ENCODE data around the gene FAM131B. TPM values are rescaled to one million over a fixed set of nuclear protein-coding genes. Genes with fewer than 3 reads are reported as not detected.
A peak's percentile ranks its signal among the peaks of the same experiment; 100 is the strongest.

FAM131B gene
- total RNA-seq, 4 donors from 2014 or later, result 0.27 to 1.4 (median 0.42) TPM; not detected in 1

GRCh38 chr7:143388051-143388450, 25.5 kb upstream of the FAM131B start:
- intact Hi-C loops (cut with DNase I; ENCODE audit: low total_unique reads), result no loop called here
- TF ChIP-seq CTCF (IDR thresholded peaks at IDR 0.05), result no peak
- TF ChIP-seq POLR2A (IDR thresholded peaks at IDR 0.05), result no peak
- no peak overlapping the region for H3K4me3 ChIP-seq (ENCODE audit: low read depth, poor library complexity, severe bottlenecking)
- WGBS, 2 donors, result 87 to 88% methylated on average over 10 of the region's 10 CpGs
- DNase-seq (ENCODE audit: low spot score in 2 of 2), result peak in 1 of 2 donors; percentile 78

GRCh38 chr7:143387156-143387975, 24.9 kb upstream of the FAM131B start:
- no peak overlapping the region for H3K4me3 ChIP-seq (ENCODE audit: low read depth, poor library complexity, severe bottlenecking)
- intact Hi-C loops (cut with DNase I; ENCODE audit: low total_unique reads), result no loop called here

DNA sequence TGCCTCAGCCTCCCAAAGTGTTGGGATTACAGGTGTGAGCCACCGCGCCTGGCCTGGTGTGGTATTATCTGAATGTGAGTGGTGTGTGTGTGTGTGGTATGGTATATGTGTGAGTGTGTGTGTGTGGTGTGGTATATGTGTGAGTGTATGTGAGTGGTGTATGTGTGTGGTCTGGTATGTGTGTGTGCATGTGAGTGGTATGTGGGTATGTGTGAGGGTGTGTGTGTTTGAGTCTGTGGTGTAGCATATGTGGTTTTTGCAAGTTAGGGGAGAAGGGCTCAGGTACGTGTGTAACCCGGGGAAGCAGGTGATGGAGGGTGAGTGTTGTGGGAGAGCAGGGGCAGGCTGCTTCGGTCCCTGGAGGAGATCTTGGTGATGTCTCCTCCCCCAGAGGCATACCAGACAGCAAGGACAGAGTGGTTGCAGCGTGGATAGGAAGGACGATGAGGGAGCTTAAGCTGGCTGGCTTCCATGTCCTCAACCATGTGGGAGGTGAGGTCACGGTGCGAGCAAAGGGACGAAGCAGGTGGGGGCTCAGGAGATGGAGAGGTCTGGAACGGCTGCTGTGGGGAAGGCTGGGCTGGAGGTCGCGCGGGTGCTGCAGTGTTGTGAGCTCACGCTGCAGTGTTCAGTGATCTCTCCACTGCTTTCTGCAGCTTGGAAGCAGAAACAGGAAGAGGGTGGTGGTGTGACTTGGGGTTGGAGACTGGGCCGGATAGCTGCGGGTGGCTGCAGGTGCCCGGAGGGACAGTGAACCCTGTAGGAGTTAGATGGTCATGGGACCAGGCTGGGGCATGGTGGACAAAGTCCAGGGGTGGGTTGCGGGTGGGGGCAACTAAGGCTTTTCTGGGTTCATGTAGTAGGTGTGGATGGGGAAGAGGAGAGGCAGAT, 23.6 kb upstream of the FAM131B start:
- DNase-seq (ENCODE audit: low spot score in 2 of 2), result peak in 1 of 2 donors; percentile 85
- intact Hi-C loops (cut with DNase I; ENCODE audit: low total_unique reads), result no loop called here
- H3K4me3 ChIP-seq (ENCODE audit: low read depth, poor library complexity, severe bottlenecking), result no peak overlapping the region
- TF ChIP-seq POLR2A (IDR thresholded peaks at IDR 0.05), result no peak
- no peak for TF ChIP-seq CTCF (IDR thresholded peaks at IDR 0.05)
- 64 to 70% methylated on average over 19 of the region's 19 CpGs for WGBS, 2 donors

More at GRCh38 chr7:143387156-143387975, 24.9 kb upstream of the FAM131B start:
- 90% methylated on average over 22 to 23 of the region's 23 CpGs for WGBS, 2 donors
- DNase-seq (ENCODE audit: low spot score in 2 of 2), result peak in 1 of 2 donors; percentile 81
- TF ChIP-seq CTCF (IDR thresholded peaks at IDR 0.05) (no peak), POLR2A (IDR thresholded peaks at IDR 0.05) (no peak)

DNA sequence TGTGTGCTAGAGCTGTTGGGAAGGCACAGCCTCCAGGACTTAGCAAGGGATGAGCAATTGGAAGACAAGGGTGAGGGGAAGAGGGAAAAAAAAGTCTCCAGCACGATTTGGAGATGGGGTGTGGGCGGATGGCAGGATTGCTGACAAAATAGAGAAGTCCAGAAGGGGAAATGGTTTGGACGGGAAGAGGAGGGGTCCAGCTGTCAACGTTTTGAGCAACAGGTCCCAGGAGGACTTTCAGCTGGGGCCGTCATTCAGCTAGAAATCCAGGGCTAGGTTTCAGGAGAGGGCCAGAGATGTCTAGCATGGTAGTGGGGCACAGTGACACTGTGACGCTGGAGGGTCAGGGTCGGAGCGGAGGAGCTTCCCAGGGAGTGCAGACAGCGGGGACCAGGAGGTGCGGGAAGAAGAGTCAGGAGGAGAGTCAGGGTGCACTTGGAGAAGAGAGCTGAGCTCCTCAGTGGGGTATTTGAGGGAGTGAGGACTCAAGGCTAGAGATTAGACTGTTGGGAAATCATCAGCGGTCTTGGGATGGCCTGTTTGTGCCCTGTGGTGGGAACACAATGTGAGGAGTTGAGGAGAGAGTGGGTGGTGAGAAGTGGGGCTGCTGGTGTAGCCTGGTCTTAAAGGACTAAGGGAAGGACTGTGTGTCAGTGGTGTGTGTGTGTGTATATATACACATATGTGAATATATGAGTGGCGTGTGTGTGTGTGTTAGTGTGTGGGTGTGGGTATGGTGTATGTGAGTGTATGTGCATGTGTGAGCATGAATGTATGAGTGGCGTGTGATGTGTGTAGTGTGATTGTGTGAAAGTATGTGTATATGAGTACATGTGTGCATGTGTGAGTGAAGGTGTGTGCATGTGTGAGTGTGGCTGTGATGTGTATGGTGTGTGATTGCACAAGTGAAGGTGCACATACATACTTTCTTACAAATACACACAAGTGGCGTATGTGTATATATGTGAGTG, 22.4 kb upstream of the FAM131B start:
- no peak overlapping the region for H3K4me3 ChIP-seq (ENCODE audit: low read depth, poor library complexity, severe bottlenecking)
- no peak for TF ChIP-seq POLR2A (IDR thresholded peaks at IDR 0.05)
- TF ChIP-seq CTCF (IDR thresholded peaks at IDR 0.05), result no peak
- DNase-seq (ENCODE audit: low spot score in 2 of 2), result peak in 1 of 2 donors; percentile 82
- 73 to 75% methylated on average over 14 of the region's 14 CpGs for WGBS, 2 donors
- intact Hi-C loops (cut with DNase I; ENCODE audit: low total_unique reads), result no loop called here

DNA sequence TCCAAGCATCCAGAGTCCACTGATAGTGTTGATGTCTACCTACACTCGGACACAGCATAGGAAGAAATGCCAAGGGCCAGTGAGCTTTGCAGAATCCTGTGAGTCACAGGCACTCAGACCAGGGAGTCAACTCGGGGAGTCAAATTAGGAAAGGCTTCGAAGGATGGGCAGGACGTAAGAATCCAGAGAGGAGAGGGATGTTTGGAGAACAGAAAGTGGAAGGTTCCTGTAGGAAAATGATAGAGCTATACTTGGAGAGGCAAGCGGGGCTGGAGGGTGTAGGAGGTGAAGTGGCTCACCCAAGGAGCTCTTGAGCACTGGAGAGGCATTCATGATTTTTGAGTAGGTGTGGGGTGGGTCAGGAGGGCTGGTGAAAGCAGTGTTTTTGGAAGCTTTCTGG, 21.6 kb upstream of the FAM131B start:
- intact Hi-C loops (cut with DNase I; ENCODE audit: low total_unique reads), result no loop called here
- TF ChIP-seq POLR2A (IDR thresholded peaks at IDR 0.05) (no peak), CTCF (IDR thresholded peaks at IDR 0.05) (no peak)
- H3K4me3 ChIP-seq (ENCODE audit: low read depth, poor library complexity, severe bottlenecking), result no peak overlapping the region
- WGBS, 2 donors, result 64 to 67% methylated on average over 5 of the region's 5 CpGs
- DNase-seq (ENCODE audit: low spot score in 2 of 2), result peak in 1 of 2 donors; percentile 66

Data from lower leg skin (tissue), 4 donors.